NCI-H446 (cell line): ENCODE data around the gene GIPC3.
A peak's percentile ranks its signal among the peaks of the same experiment; 100 is the strongest.
"Not testable (repeated sequence)": the region's sequence is repeated elsewhere in the genome, so short reads cannot be mapped to it uniquely, and the experiment has no call there.

ENCODE experiments used
- DNase-seq, 2 experiments: peaks; one replicate each; lab custom pipeline; 2025; lab: John Stamatoyannopoulos, UW

The GIPC3 gene

DNA sequence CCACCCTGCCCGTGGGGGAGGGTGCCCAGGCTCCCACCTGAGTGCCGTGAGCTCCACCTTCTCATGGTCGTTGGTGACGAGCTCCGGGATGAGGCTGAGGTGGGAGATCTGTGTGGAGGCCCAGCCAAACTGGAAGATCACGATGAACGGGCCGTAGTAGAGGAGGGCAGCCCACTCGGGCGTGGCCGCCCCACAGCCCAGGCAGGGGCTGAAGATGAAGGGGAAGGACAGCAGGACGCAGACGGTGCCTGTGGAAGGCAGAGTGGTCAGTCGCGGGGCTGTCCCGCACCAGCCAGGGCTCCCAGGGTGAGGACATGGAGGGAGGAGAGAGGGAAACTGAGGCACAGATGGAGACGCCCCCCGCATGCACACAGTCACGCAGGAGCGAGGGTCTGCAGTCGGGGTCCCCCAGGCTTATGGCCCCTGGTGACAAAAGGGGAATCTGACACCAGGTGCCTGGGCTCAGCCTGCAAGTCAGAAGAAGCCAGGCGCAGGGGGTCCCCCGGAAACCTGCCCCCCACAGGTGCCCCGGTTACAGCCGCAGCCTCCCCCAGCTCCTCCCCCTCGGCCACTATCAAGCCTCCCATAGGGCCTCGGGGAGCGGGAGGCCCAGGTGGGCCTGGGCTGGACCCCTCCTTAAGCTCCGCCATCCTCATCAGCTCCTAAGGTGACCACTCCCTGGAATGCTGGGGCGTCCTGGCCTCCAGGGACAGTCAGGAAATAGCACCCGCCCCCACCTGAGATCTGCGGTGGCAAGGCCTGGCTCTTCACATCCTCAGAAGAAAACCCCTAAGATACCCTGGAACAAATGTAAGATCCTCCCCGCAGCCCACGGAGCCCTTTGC is 34.1 kb upstream of the GIPC3 start:
- no peak for DNase-seq

DNA sequence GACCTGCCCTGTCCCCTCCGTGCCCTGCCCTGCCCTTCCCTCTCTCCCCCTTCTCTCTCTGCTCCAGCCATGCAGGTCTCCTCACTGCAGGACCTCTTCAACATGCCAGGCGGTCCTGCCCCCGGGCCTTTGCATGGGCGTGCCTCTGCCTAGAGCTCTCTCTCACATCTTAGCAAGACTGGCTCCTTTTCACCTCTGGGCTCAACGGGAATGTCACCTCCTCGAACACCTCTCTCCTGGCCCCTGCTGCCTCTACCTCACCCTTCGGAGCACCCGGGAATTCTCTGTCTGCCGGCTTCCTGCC is 33.5 kb upstream of the GIPC3 start:
- DNase-seq: no peak

DNA sequence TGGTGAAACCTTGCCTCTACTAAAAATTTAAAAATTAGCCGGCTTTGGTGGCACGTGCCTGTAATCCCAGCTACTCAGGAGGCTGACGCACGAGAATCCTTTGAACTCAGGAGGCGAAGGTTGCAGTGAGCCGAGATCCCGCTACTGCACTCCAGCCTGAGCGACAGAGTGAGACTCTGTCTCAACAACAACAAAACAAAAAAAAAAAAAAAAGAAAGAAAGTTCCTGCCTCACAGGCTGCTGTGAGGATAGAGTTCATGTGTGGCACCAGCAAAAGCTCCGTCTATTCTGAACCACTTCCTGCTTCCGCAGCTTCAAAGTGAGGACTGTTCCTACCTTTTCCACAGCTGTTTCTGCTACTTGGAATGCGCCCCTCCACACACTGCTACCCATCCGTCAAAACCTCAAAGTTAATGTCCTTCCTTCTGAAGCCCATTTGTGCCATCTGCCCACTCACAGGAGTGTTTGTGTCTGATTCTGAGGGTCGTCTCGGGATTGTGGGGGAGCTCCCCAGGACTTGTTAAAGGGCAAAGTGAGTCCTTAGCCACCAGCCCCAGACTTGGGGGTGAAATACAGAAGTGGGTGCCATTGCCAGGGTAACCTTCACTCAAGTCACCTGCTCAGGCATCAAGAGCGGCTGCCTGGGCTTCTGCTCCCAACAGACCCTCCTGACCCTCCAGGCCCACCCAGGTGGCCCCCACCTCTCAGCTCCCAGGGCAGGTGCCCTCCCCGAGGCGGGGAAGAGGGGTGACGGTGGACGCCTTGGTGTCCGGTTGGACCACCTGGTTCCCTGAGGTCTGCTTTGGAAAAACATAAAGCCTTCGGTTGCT is 30.8 kb upstream of the GIPC3 start:
- no peak for DNase-seq

DNA sequence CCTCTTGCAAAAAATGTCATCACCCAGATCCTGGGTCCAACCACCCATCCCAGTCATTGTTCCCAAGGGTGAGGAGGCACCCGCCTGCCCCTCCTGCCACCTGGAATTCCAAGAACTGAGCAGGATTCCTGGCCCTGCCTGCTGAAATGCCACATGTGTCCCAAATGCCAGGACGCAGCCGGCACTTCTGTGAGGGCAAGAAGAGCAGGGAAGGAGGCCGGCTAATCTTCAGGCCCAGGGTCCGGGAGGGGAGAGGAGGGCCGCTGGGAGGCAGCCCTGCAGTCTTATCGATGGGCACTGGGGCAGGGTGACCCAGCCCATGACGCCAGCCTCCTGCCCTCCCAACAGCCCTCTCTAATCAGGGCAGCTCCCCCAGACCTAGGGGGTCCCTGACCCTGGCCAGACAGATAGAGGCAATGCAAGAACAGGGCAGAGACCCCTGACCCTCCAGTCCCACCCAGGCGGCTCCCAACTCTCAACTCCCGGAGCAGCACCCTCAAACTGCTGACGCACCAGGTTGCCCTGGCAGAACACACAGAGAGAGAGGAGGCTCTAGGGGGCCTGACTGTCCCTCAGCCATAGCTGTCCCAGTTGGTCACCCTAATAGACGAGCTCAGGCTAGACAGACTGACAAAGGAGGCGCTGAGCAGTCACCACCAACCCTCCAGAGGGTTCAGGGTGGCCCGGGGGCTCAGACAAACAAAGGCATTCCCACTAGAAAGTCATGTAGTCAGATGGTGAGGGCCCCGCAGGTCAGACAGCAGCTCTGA is 29.4 kb upstream of the GIPC3 start:
- DNase-seq: no peak

DNA sequence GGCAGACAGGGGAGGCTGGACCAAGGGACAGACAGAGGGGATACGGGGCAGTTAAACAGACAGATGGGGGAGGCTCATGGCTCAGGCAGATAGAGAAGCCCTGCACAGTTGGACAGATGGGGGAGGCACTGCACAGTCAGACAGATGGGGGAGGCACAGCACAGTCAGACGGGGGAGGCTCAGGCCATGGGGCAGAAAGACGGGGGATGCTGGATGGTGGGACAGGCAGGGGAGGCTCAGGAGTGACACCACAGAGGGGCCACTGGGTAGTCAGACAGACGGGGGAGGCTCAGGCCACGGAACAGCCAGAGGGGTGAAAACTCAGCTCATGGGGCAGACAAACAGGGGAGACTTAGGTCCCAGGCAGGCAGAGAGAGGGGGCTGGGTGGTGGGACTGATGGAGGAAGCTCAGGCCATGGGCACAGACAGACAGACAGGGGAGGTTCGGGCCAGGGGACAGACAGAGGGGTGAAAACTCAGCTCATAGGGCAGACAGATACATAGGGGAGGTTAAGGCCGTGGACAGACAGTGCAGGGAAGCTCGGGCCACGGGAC is 28.8 kb upstream of the GIPC3 start:
- DNase-seq: no peak

DNA sequence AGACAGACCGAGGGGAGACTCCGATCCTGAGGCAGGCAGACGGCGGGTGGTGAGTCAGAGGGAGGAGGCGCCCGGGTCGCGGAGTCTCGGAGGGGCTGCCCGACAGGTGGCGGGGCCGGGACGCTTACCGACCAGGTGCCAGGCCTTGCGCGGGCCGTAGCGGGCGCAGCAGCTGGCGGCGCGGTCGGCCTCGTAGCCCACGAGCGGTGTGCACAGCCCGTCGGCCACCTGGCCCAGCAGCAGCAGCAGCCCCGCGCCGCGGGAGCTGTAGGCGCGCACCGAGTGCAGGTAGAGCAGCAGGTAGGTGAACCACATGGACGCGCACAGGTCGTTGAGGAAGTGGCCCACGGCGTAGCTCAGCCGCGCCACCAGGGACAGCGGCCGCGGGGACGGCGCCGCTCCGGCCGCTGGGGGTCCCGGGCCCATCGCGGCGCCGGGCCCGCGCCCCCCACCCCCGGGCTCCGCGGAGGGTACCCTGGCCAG is 28.3 kb upstream of the GIPC3 start:
- DNase-seq: no peak

DNA sequence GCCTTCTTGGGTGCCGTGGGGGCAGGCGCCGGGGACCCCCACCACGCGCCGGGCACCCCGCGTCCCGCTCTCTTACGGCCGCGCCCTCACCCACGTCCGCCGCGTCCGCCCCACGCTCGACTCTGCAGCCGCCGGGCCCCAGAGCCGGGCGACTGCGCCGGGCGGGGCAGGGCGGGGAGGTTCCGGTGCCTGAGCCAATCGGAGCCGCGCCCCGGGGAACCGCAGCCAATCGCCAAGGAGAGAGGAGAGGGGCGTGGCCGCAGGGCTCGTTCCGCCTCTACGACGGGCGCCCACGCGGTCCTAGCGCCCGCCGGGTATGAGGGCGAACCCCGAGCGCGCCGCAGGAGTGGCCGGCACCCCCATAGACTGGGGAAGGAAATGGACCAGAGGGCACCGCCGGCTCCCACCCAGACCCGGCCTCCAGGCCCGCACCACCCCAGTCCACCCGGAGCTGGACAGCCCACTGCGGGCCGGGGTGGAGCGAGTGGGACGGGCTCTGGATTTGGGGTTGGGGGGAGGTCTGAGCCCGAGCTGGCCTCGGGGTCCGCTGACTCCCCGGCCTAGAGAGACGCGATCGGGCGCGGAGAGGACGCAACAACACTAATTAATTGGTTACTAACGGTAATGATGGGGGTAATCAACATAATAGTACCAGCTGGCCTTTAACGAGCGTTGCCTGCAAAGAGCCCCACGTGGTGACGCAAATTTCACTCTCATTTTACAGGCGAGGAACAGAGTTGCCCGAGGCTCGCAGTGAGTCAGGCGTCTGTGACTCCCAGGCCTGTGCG is 27.6 kb upstream of the GIPC3 start, which contains the start of gene MFSD12:
Gene MFSD12, minus strand, starts transcription at position 126 of the 788 bp plus-strand sequence. CDS start 183 bp downstream, outside the sequence.
- peak; percentile 82 to 95 for DNase-seq

DNA sequence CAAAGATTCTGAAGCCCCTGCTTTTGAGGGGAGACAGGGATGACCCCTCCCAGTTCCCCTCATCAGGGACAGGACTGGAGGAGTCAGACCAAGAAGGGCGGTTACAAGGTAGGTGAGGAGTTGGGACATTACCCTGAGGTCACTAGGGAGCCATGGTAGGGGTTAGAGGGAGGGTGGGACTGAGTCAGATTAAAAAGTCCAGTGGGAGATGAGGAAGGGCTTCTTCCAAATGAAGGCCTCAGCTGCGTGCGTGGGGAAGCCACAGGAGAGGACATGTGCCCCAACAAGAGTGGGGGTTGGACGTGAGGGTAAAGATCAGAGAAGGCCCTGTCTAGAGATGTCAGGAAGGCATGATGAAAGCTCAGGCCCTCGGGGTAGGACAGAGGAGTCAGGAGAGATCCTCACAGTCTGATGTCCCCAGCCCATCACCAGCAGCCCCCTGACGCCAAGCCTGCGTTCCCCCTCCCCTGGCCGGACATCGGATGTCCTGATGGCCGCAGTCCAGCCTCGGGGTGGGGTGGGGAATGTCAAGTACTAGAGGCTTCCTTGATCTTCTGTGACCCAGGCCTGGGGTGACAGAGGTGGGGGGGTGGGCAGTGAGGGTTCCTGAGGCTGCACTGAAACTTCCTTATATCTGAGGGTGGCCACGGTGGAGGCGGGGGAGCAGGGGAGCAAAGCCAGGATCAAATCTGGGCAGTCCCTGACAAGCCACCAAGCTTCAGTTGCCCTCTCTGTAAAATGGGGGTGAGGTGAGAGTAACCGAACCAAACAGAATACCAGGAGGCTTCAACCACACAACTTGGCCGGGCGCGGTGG is 21.4 kb upstream of the GIPC3 start:
- no peak for DNase-seq

DNA sequence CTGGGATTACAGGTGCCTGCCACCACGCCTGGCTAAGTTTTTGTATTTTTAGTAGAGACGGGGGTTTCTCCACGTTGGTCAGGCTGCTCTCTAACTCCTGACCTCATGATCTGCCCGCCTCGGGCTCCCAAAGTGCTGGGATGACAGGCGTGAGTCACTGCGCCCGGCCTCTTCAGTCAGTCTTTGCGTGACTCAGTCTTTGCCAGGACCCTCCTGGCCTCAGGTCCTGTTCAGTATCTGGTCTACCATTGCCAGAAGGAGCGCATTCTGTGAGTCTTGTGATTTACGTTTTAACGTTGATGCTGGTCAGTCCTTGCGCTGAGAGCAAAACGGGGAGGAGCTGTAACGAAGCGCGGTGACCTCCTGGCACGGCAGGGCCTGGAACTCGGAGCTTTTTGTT is 20.1 kb upstream of the GIPC3 start:
- DNase-seq: no peak

DNA sequence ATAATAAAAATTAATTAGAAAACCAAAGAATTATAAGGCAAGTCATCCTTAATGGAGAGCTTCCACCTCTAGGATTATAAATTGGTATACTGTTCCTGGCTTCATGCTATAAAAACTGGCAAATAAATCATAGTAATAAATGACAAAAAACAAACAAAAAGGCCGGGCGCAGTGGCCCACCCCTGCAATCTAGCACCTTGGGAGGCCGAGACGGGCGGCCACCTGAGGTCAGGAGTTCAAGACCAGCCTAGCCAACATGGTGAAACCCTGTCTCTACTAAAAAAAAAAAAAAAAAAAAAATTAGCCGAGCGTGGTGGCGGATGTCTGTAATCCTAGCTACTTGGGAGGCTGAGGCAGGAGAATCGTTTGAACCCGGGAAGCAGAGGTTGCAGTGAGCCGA is 15.2 kb upstream of the GIPC3 start:
- DNase-seq: not testable (repeated sequence)

DNA sequence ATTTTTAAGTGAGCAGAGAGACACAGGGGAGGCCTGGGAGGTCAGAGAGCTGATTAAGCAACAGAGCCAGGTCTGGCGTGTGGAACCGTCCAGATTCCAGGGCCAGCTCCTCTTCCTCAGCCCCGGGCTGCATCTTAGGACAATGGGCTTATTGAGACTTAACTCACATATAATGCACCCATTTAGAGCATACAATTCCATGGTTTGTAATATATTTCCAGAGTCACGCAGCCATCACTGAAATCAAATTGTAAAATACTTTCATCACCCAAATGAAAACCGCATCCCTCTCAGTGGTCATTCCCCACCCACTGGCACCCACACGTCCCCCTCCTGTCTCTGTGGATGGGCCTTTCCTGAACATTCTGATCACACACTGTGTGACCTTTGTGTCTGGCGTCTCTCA is 14.7 kb upstream of the GIPC3 start:
- no peak for DNase-seq

DNA sequence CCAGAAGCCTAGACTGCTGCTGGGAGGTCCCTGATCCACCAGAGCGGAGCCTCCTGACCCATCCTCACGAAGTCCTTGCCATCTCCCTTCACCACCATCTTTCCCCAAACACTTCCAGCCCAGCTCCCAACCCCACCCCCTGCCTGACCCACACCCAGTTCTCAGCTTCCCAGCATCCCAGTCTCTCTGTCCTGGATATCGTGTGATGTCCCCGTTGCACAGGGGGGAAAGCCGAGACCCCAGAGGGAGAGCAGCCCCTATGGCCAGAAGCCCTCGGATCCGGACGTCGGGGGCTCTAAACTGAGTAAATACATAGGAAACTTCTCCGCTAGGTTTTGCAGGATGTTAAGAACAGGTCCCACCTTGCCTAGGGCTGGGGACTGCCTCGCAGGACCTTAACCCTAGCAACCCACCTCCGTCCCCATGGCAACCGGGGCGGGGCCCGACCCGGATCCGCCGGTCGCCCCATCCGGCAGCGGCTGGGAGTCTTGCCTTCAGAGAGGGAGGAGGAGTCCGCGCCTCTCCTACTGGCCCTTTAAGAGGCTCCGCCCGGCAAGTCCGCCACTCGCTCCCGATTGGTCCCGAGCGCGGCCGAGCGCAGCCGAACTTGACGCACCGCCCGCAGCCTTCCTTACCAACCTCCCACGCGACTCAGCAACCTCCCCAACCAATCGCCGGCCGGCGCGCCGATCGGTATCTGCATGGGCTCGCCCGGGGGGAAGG is 13.0 kb upstream of the GIPC3 start:
- DNase-seq: peak; percentile 98 to 100

DNA sequence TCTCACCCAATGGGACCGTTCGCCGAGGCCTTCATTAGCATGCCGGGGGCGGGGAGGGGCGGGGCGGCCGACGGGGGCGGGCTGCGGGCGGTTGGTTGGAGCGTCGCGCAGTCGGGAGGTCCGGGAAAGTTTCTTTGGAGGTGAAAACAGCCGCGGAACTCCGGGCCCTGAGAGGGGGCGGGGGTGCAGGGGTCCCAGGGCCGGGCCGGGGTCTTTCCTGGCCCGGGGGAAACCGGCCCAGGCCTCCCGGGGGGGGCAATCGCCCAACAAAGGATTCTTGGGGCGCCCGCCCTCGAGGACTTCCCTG is 12.5 kb upstream of the GIPC3 start, which contains the start of gene HMG20B:
Gene HMG20B, plus strand, starts transcription at position 90 of the 307 bp plus-strand sequence. CDS start 366 bp downstream, outside the sequence.
- DNase-seq: no peak

DNA sequence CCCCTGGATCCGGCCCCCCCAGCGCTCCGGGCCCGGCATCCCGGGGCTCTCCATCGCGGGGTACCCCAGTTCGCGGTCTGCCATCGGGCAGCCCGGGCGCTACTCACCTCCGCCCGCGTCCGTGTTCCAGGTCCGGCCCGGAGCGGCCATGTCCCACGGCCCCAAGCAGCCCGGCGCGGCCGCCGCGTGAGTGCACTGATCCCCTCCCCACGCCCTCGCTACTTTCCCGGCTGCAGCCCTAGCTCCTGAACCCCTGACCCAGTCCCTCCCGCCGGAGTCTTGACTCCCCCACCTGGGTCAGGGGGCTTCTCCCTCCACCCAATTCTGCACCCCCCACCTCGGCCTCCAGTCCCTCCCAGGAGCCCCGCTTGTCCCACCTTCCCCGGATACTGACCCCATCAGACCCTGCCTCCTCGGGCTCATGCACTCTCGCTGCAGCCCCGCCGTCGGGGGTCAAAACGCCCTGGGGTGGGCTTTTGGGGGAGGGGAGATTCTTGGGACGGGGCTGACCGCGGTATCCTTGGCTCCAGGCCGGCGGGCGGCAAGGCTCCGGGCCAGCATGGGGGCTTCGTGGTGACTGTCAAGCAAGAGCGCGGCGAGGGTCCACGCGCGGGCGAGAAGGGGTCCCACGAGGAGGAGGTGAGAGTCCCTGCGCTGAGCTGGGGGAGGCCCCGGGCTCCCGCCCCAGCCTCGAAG is 12.0 kb upstream of the GIPC3 start:
- DNase-seq: peak in 1 of 2 experiments; percentile 49

DNA sequence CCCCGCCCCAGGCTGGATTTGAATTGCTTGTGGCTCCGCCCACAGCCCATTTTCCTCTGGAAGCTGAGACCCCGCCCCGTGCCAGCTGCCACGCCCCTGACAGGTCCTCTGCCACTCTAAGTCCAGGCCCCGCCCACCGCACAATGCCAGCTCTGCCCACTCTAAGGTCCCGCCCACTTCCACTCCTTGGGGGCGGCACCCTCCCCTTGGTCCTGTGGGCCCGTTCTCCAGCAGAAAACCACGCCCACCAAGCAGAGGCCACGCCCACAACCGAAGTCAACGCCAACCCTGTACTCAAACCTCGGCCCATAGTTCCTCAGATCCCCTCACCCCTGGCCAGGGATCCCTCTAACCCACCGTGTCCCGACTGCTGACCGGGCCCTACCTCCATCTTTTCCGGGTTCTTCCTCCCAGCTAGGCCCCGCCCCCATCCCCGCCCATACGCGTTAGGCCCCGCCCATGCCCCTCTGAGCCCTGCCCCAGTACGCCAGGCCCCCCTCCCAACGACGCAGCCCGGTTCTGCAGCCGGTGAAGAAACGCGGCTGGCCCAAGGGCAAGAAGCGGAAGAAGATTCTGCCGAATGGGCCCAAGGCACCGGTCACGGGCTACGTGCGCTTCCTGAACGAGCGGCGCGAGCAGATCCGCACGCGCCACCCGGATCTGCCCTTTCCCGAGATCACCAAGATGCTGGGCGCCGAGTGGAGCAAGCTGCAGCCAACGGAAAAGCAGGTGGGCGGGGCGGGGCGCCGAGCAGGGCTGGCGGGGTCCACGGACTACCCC is 11.2 kb upstream of the GIPC3 start:
- DNase-seq: peak; percentile 94 to 97

DNA sequence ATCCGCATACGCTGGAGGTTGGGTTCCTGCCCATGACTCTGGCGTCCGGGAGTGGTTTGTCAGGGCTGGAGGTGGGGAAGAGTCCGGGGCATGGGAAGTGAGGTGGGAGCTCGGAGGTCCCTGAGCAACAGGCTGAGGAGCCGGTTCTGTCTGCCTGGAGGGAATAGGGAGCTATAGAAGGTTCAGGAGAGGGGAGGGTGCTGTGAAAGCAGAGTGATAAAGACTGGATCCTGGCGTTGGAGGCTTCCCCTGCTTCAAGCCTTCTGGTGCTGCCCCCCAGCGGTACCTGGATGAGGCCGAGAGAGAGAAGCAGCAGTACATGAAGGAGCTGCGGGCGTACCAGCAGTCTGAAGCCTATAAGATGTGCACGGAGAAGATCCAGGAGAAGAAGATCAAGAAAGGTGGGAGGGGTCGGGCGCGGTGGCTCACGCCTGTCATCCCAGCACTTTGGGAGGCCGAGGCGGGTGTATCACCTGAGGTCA is 10.0 kb upstream of the GIPC3 start:
- no peak for DNase-seq

DNA sequence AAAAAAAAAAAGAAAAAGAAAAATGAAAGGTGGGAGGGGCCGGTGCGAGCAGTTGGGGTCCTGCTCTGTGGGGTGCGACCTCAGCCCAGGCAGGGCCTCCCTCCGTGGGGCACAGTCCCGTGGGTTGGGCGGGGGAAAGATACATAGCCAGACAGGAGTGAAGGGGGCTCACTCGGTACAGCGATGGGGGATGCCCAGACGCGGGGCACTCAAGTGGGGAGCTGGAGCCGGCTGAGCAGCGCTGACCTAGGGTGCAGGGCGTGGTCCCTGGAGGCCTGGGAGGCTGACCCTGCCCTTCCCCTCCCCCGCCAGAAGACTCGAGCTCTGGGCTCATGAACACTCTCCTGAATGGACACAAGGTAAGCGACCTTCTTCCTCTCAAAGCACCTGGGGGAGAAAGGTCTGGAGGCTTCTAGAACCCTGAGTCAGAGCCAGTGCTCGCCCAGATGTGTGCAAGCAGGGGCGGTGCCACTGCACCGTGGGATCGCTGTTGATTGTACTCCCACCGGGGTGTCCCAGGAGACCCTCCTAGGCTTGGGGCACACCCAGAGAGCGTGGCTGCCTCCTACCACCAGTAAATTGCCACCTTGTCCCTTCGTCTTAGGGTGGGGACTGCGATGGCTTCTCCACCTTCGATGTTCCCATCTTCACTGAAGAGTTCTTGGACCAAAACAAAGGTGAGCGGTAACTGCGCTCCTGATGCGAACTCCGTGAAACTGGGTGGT is 9.2 kb upstream of the GIPC3 start:
- no peak for DNase-seq
